OCI-LY1 (cell line): ENCODE results near the gene IFIT3.

ENCODE experiments used
- H2AFZ ChIP-seq: fragments of 200-600 bp; sonication (generic), shearing (Covaris generic); 2 replicates; pipeline ENCODE4 v1.6.0; 2014; ENCODE audit warnings: antibody characterized with exemption, mild to moderate bottlenecking, low read length
- H3F3A ChIP-seq: fragments of 200-600 bp; sonication (generic), shearing (Covaris generic); 2 replicates; pipeline ENCODE4 v1.6.0; 2014; ENCODE audit warnings: mild to moderate bottlenecking, antibody characterized with exemption, low read length, moderate library complexity; ENCODE audit not compliant: insufficient read depth
- H3K27ac ChIP-seq: fragments of 200-600 bp; sonication (generic); 2 replicates; pipeline ENCODE4 v1.5.1; 2014; ENCODE audit warnings: low read length, mixed run types, mild to moderate bottlenecking, low read depth; ENCODE audit not compliant: poor library complexity, severe bottlenecking
- H3K27me3 ChIP-seq: fragments of 200-600 bp; sonication (generic); 2 replicates; pipeline ENCODE4 v1.6.0; 2014; ENCODE audit warnings: antibody characterized with exemption, mild to moderate bottlenecking, low read length, moderate library complexity; ENCODE audit not compliant: insufficient read depth
- H3K36me3 ChIP-seq: fragments of 200-600 bp; sonication (generic); 2 replicates; pipeline ENCODE4 v1.6.1; 2014; ENCODE audit warnings: mild to moderate bottlenecking, antibody characterized with exemption, low read length, moderate library complexity, mixed read lengths; ENCODE audit not compliant: insufficient read depth
- H3K4me1 ChIP-seq: fragments of 200-600 bp; sonication (generic); 2 replicates; pipeline ENCODE4 v1.5.1; 2014; ENCODE audit warnings: mild to moderate bottlenecking, low read length, moderate library complexity; ENCODE audit not compliant: insufficient read depth, severe bottlenecking
- H3K4me2 ChIP-seq: fragments of 200-600 bp; sonication (generic), shearing (Covaris generic); 2 replicates; pipeline ENCODE4 v1.6.1; 2014; ENCODE audit warnings: low read length
- H3K4me3 ChIP-seq: fragments of 200-600 bp; sonication (generic); 2 replicates; pipeline ENCODE4 v1.5.1; 2014; ENCODE audit warnings: low read length, low read depth, mild to moderate bottlenecking, mixed read lengths; ENCODE audit not compliant: poor library complexity, severe bottlenecking
- H3K79me2 ChIP-seq: fragments of 200-600 bp; shearing (Covaris generic); 2 replicates; pipeline ENCODE4 v1.6.1; 2016; ENCODE audit warnings: mixed run types, low read length, mixed read lengths; ENCODE audit not compliant: insufficient read depth
- H3K9ac ChIP-seq: fragments of 200-600 bp; sonication (generic), shearing (Covaris generic); 2 replicates; pipeline ENCODE4 v1.6.1; 2014; ENCODE audit warnings: mild to moderate bottlenecking, low read length, mixed read lengths
- H3K9me2 ChIP-seq: fragments of 200-600 bp; sonication (generic), shearing (Covaris generic); 2 replicates; pipeline ENCODE4 v1.6.1; 2014; ENCODE audit warnings: low read depth, mild to moderate bottlenecking, low read length, mixed read lengths
- H3K9me3 ChIP-seq: fragments of 200-600 bp; shearing (Covaris generic); 2 replicates; pipeline ENCODE4 v1.6.1; 2014; ENCODE audit warnings: low read length, mixed read lengths
- H4K20me1 ChIP-seq: fragments of 200-600 bp; sonication (generic), shearing (Covaris generic); 2 replicates; pipeline ENCODE4 v1.6.0; 2016; ENCODE audit warnings: mild to moderate bottlenecking, low read length; ENCODE audit not compliant: insufficient read depth
- EZH2 ChIP-seq: fragments of 200-600 bp; sonication (generic), shearing (Covaris generic); IDR thresholded peaks from 2 replicates; pipeline ENCODE4 v1.8.0; 2017; ENCODE audit warnings: borderline replicate concordance, mixed run types, mild to moderate bottlenecking, antibody characterized with exemption, low read length, moderate library complexity, mixed read lengths
- TF ChIP-seq, protein P1 (sequence below): fragments of 200-600 bp; sonication (generic), shearing (Covaris generic); IDR thresholded peaks from 2 replicates; pipeline ENCODE4 v1.5.1; 2017; ENCODE audit warnings: mild to moderate bottlenecking, antibody characterized with exemption, low read length, moderate library complexity, mixed read lengths

IFIT3 gene

DNA sequence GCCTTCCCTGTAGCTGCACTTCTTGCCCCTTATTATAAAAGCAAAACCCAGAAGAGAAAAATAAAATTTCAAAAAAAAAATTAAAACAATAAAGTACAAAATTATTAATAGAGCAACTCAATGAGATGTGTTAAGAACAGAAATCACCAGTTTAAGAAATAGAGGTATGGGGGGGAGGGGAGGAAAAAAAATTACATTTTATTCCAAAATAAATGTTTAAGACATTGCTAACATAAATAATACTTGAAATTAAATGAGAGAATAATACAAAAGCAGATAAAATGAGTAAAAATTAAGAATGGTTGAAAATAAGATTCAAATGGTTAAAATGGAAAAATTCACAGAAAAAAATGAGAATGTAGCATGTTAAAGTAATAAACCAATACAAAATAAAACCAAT is 22.9 kb upstream of the IFIT3 start:
- no peaks in the 10 kb centered on the region for H3K36me3 ChIP-seq
- no peaks in the 10 kb centered on the region for H4K20me1 ChIP-seq
- H3K27ac ChIP-seq = no peak overlapping the region
- TF ChIP-seq EZH2 = no peak
- TF ChIP-seq, protein P1, sequence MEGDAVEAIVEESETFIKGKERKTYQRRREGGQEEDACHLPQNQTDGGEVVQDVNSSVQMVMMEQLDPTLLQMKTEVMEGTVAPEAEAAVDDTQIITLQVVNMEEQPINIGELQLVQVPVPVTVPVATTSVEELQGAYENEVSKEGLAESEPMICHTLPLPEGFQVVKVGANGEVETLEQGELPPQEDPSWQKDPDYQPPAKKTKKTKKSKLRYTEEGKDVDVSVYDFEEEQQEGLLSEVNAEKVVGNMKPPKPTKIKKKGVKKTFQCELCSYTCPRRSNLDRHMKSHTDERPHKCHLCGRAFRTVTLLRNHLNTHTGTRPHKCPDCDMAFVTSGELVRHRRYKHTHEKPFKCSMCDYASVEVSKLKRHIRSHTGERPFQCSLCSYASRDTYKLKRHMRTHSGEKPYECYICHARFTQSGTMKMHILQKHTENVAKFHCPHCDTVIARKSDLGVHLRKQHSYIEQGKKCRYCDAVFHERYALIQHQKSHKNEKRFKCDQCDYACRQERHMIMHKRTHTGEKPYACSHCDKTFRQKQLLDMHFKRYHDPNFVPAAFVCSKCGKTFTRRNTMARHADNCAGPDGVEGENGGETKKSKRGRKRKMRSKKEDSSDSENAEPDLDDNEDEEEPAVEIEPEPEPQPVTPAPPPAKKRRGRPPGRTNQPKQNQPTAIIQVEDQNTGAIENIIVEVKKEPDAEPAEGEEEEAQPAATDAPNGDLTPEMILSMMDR = no peak
- H2AFZ ChIP-seq = no peak overlapping the region
- H3K4me2 ChIP-seq = no peak overlapping the region
- H3K79me2 ChIP-seq = no peaks in the 10 kb centered on the region
- no peaks in the 10 kb centered on the region for H3K27me3 ChIP-seq
- no peak overlapping the region for H3K9ac ChIP-seq
- H3F3A ChIP-seq = no peaks in the 10 kb centered on the region
- H3K9me2 ChIP-seq = no peaks in the 10 kb centered on the region
- peaks cover 14% of the 10 kb centered on the region for H3K4me1 ChIP-seq
- H3K4me3 ChIP-seq = no peak overlapping the region
- H3K9me3 ChIP-seq = no peaks in the 10 kb centered on the region

DNA sequence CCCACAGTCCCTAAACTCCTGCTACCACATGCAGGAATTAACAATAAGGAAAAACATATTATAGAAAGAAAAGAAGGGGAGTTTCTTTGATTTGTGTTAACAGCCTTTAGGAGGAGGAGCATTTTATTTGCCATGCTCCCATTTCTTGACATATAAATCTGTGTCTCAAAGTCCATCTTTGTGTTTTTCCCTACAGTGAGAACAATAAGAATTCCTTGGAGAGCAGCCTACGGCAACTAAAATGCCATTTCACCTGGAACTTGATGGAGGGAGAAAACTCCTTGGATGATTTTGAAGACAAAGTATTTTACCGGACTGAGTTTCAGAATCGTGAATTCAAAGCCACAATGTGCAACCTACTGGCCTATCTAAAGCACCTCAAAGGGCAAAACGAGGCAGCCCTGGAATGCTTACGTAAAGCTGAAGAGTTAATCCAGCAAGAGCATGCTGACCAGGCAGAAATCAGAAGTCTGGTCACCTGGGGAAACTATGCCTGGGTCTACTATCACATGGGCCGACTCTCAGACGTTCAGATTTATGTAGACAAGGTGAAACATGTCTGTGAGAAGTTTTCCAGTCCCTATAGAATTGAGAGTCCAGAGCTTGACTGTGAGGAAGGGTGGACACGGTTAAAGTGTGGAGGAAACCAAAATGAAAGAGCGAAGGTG is 21.9 kb upstream of the IFIT3 start:
- no peak for TF ChIP-seq EZH2
- TF ChIP-seq, protein P1 = no peak
- H3K4me2 ChIP-seq = no peak overlapping the region
- H3K27me3 ChIP-seq = no peaks in the 10 kb centered on the region
- peaks cover 14% of the 10 kb centered on the region for H3K4me1 ChIP-seq
- H3K4me3 ChIP-seq = no peak overlapping the region
- no peaks in the 10 kb centered on the region for H3K9me3 ChIP-seq
- H3F3A ChIP-seq = no peaks in the 10 kb centered on the region
- H3K9ac ChIP-seq = no peak overlapping the region
- no peaks in the 10 kb centered on the region for H3K79me2 ChIP-seq
- no peak overlapping the region for H3K27ac ChIP-seq
- H3K36me3 ChIP-seq = no peaks in the 10 kb centered on the region
- H2AFZ ChIP-seq = no peak overlapping the region
- H3K9me2 ChIP-seq = no peaks in the 10 kb centered on the region
- no peaks in the 10 kb centered on the region for H4K20me1 ChIP-seq

DNA sequence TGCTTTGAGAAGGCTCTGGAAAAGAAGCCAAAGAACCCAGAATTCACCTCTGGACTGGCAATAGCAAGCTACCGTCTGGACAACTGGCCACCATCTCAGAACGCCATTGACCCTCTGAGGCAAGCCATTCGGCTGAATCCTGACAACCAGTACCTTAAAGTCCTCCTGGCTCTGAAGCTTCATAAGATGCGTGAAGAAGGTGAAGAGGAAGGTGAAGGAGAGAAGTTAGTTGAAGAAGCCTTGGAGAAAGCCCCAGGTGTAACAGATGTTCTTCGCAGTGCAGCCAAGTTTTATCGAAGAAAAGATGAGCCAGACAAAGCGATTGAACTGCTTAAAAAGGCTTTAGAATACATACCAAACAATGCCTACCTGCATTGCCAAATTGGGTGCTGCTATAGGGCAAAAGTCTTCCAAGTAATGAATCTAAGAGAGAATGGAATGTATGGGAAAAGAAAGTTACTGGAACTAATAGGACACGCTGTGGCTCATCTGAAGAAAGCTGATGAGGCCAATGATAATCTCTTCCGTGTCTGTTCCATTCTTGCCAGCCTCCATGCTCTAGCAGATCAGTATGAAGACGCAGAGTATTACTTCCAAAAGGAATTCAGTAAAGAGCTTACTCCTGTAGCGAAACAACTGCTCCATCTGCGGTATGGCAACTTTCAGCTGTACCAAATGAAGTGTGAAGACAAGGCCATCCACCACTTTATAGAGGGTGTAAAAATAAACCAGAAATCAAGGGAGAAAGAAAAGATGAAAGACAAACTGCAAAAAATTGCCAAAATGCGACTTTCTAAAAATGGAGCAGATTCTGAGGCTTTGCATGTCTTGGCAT is 21.1 kb upstream of the IFIT3 start:
- TF ChIP-seq, protein P1 = no peak
- TF ChIP-seq EZH2 = no peak
- H3K4me3 ChIP-seq = no peak overlapping the region
- H3K27me3 ChIP-seq = no peaks in the 10 kb centered on the region
- H3K9me2 ChIP-seq = no peaks in the 10 kb centered on the region
- no peak overlapping the region for H3K9ac ChIP-seq
- no peaks in the 10 kb centered on the region for H3F3A ChIP-seq
- H3K4me2 ChIP-seq = no peak overlapping the region
- H3K36me3 ChIP-seq = no peaks in the 10 kb centered on the region
- H4K20me1 ChIP-seq = no peaks in the 10 kb centered on the region
- peaks cover 9% of the 10 kb centered on the region for H3K4me1 ChIP-seq
- no peak overlapping the region for H2AFZ ChIP-seq
- no peaks in the 10 kb centered on the region for H3K79me2 ChIP-seq
- H3K27ac ChIP-seq = no peak overlapping the region
- H3K9me3 ChIP-seq = no peaks in the 10 kb centered on the region
